ENCODE measurements around the gene ZNF891.

ZNF891 gene

DNA sequence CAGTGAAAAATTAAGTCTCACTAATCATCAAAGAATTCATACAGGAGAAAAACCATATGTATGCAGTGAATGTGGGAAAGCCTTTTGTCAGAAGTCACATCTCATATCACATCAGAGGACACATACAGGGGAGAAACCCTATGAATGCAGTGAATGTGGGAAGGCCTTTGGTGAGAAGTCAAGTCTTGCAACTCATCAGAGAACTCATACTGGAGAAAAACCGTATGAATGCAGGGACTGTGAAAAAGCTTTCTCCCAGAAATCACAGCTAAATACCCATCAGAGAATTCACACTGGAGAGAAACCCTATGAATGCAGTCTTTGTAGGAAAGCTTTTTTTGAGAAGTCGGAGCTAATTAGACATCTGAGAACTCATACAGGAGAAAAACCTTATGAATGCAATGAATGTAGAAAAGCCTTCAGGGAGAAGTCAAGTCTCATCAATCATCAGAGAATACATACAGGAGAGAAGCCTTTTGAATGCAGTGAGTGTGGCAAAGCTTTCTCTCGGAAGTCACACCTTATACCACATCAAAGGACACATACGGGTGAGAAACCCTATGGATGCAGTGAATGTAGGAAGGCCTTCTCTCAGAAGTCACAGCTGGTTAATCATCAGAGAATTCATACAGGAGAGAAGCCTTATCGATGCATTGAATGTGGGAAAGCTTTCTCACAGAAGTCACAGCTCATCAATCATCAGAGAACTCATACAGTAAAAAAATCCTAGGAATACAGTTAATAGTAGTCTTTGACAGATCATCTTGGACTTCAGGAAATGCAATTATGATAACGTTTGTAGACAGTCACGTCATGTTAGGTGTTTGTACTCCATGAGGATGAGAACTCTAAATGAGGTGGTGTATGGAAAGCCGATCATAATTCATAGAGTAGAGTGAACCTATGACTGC is 71.6 kb downstream of the ZNF891 start:
- peak; percentile 10 for DNase-seq

DNA sequence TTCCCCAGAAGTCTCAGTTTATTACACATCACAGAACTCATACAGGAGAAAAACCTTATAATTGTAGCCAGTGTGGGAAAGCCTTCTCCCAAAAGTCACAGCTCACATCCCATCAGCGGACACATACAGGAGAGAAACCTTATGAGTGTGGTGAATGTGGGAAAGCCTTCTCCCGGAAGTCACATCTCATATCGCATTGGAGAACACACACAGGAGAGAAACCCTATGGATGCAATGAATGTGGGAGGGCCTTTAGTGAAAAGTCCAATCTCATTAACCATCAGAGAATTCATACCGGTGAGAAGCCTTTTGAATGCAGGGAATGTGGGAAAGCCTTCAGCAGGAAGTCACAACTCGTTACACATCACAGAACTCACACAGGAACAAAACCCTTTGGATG is 72.6 kb downstream of the ZNF891 start:
- peak; percentile 5 for DNase-seq
